GM13976 (cell line): Measurements from ENCODE around the gene AVL9.
"Not testable (repeated sequence)": the region's sequence is repeated elsewhere in the genome, so short reads cannot be mapped to it uniquely, and the experiment has no call there.

Source experiments
- DNase-seq: peaks from one replicate; pipeline ENCODE4 v3.0.0; 2012; ENCODE audit warnings: low spot score
- CTCF ChIP-seq: IDR thresholded peaks from 2 replicates; pipeline ENCODE4 v1.5.1; 2012; ENCODE audit warnings: borderline replicate concordance, mild to moderate bottlenecking; ENCODE audit not compliant: insufficient read depth; ENCODE audit errors: extremely low read depth, missing control alignments, control extremely low read depth
- in situ Hi-C: fragments of 300-500 bp; cut with MboI; formaldehyde crosslinking; loops from one replicate; pipeline ENCODE4 v1.12.0; 2022; ENCODE audit warnings: low sequenced_read_pairs, mixed read lengths, inconsistent platforms; ENCODE audit not compliant: unreplicated experiment

Gene AVL9

GRCh38 chr7:32462451-32462850 is 32.8 kb upstream of the AVL9 start:
- DNase-seq: no peak
- in situ Hi-C loops: no loop called here
- no peak for TF ChIP-seq CTCF

- no peak for TF ChIP-seq CTCF
- DNase-seq: no peak
- in situ Hi-C loops: no loop called here
These were observed 32.3 kb upstream of the AVL9 start for GRCh38 chr7:32462977-32463376.

GRCh38 chr7:32464641-32465416 is 30.5 kb upstream of the AVL9 start:
- in situ Hi-C loops: not testable (repeated sequence)

GRCh38 chr7:32470004-32470403 is 25.3 kb upstream of the AVL9 start:
- in situ Hi-C loops, DNase-seq: not testable (repeated sequence)

More at GRCh38 chr7:32464641-32465416, 30.5 kb upstream of the AVL9 start:
- DNase-seq: not testable (repeated sequence)

- in situ Hi-C loops: no loop called here
These were observed 24.4 kb upstream of the AVL9 start for GRCh38 chr7:32470871-32471270.

GRCh38 chr7:32472015-32472414 is 23.3 kb upstream of the AVL9 start:
- in situ Hi-C loops: no loop called here
- no peak for DNase-seq
- no peak for TF ChIP-seq CTCF

More at GRCh38 chr7:32470871-32471270, 24.4 kb upstream of the AVL9 start:
- DNase-seq: no peak
- TF ChIP-seq CTCF: no peak

- no peak for TF ChIP-seq CTCF
- in situ Hi-C loops: no loop called here
- no peak for DNase-seq
These were observed 21.3 kb upstream of the AVL9 start for GRCh38 chr7:32474008-32474407.
